SIG-M5 treated with dmso at 0.1 percent for 504 hours (cell line): ENCODE results near the gene TNFRSF12A.

Source experiments
- DNase-seq: peaks from one replicate; lab custom pipeline; 2025; ENCODE audit not compliant: unreplicated experiment; lab: John Stamatoyannopoulos, UW

The TNFRSF12A gene

GRCh38 chr16:2985893-2986355 lies 34.2 kb upstream of the TNFRSF12A start:
- no peak for DNase-seq

GRCh38 chr16:2986623-2987188 lies 33.5 kb upstream of the TNFRSF12A start:
- no peak for DNase-seq

- DNase-seq, result no peak
These were observed 32.9 kb upstream of the TNFRSF12A start for GRCh38 chr16:2987286-2987685.

- DNase-seq, result no peak
These were observed 32.3 kb upstream of the TNFRSF12A start for GRCh38 chr16:2987833-2988232.

- no peak for DNase-seq
These were observed 31.5 kb upstream of the TNFRSF12A start for GRCh38 chr16:2988590-2989099.

GRCh38 chr16:2990891-2991290 lies 29.3 kb upstream of the TNFRSF12A start:
- DNase-seq, result no peak

- no peak for DNase-seq
These were observed 28.5 kb upstream of the TNFRSF12A start for GRCh38 chr16:2991566-2992261.

- no peak for DNase-seq
These were observed 27.6 kb upstream of the TNFRSF12A start for GRCh38 chr16:2992383-2993081.

GRCh38 chr16:2996298-2996697 lies 23.9 kb upstream of the TNFRSF12A start:
- no peak for DNase-seq

- DNase-seq, result no peak
These were observed 20.2 kb upstream of the TNFRSF12A start for GRCh38 chr16:2999929-3000328.

- no peak for DNase-seq
These were observed 19.6 kb upstream of the TNFRSF12A start for GRCh38 chr16:3000540-3000939.

GRCh38 chr16:3001316-3001715 lies 18.9 kb upstream of the TNFRSF12A start:
- no peak for DNase-seq

- peak; percentile 97 for DNase-seq
These were observed 16.4 kb upstream of the TNFRSF12A start for GRCh38 chr16:3003582-3004270.

- DNase-seq, result no peak
These were observed 15.8 kb upstream of the TNFRSF12A start for GRCh38 chr16:3004319-3004718.

GRCh38 chr16:3004781-3005284 lies 15.3 kb upstream of the TNFRSF12A start:
- no peak for DNase-seq

- no peak for DNase-seq
These were observed 12.9 kb upstream of the TNFRSF12A start for GRCh38 chr16:3007059-3007956.

- DNase-seq, result peak; percentile 28
These were observed 12.0 kb upstream of the TNFRSF12A start for GRCh38 chr16:3007957-3008689.

- DNase-seq, result no peak
These were observed 11.5 kb upstream of the TNFRSF12A start for GRCh38 chr16:3008690-3009037.

GRCh38 chr16:3009568-3010390 lies 10.4 kb upstream of the TNFRSF12A start:
- DNase-seq, result peak; percentile 32
